M059J (cell line): Measurements from ENCODE around the gene FAM107B. TPM values are rescaled to one million over a fixed set of nuclear protein-coding genes. Genes with fewer than 3 reads are reported as not detected.
A peak's percentile ranks its signal among the peaks of the same experiment; 100 is the strongest.
"Not testable (repeated sequence)": the region's sequence is repeated elsewhere in the genome, so short reads cannot be mapped to it uniquely, and the experiment has no call there.

Source experiments
- DNase-seq: peaks from one replicate; pipeline ENCODE4 v3.0.0-alpha.2; 2012; ENCODE audit warnings: low read depth
- total RNA-seq: library from RNA; depleted of rRNA; stranded (reverse); fragments of >200 nt; shearing (Covaris generic); gene quantifications from 2 replicates; pipeline ENCODE4 v1.2.3, GENCODE V29; 2014; rRNA removed

Gene FAM107B
- total RNA-seq, result 15.0 and 18.4 TPM in 2 replicates

GRCh38 chr10:14774797-14775196 is at the start of gene FAM107B:
Gene FAM107B (minus strand): TSS chr10:14774897. CDS start chr10:14774663, 234 bp downstream.
- no peak for DNase-seq

DNA sequence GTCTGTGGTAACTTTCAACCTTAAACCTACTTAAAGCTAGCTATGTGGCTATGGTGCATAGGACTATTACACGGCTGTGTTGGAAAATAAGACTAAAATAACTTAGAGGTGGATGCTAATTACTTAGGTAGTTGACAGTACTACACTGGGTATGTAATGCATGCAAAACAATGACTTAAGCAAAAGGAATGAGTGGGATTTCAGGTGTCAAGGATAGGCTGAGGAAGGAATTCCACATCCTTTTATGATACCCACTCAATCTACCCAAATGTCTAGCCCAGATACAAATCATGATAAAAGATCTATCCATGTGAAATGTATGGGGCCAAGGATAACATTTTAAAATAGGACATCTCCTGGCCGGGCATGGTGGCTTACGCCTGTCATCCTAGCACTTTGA is 49.3 kb upstream of the FAM107B start:
- no peak for DNase-seq

DNA sequence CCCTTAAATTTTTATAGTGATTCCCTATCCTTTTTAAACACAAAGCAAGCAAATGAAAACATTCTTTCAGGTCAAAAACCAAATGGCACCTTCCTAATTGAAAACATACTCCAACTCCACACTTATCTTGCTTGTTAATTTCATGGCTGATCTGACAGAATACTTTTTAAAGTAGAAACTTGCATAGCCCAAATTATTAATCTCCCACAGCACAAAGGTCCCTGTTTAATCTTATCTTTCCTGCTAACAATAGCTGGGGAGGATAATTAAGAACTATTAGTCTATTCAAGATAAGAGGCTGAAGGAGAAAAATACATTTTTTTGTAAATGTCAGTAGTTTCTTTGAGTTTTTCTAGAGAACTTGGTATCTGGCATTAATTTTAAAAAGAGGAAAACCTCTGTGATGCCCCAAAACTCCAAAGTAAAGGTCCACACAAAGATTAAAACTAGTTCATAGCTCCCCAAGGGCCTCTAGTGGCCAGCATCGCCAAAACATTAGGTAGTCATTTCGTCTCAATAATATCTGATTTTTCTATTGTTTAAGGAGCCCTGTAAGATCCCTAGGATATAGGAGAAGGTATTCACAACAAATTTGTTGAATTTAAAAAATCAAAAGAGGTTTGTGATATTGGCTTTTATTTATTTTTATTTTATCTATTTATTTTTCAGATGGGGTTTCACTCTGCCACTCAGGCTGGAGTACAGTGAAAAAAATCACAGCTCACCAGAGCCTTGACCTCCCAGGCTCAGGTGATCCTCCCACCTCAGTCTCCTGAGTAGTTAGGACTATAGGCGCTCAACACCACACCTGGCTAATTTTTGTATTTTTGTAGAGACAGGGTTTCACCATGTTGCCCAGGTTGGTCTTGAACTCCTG is 48.4 kb upstream of the FAM107B start:
- peak; percentile 47 for DNase-seq

- DNase-seq, result no peak
Measured at GRCh38 chr10:14821635-14822375, 47.1 kb upstream of the FAM107B start.

DNA sequence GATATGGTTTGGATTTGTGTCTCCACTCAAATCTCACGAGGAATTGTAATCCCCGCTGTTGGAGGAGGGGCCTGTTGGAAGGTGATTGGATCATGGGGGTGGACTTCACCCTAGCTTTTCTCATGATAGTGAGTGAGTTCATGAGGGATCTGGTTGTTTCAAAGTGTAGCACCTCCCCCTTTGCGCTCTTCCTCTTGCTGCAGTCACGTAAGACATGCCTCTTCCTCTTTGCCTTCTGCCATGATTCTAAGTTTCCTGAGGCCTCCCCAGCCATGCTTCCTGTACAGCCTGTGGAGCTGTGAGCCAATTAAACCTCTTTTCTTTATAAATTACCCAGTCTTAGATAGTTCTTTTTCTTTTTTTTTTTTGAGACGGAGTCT is 46.1 kb upstream of the FAM107B start:
- DNase-seq, result no peak

DNA sequence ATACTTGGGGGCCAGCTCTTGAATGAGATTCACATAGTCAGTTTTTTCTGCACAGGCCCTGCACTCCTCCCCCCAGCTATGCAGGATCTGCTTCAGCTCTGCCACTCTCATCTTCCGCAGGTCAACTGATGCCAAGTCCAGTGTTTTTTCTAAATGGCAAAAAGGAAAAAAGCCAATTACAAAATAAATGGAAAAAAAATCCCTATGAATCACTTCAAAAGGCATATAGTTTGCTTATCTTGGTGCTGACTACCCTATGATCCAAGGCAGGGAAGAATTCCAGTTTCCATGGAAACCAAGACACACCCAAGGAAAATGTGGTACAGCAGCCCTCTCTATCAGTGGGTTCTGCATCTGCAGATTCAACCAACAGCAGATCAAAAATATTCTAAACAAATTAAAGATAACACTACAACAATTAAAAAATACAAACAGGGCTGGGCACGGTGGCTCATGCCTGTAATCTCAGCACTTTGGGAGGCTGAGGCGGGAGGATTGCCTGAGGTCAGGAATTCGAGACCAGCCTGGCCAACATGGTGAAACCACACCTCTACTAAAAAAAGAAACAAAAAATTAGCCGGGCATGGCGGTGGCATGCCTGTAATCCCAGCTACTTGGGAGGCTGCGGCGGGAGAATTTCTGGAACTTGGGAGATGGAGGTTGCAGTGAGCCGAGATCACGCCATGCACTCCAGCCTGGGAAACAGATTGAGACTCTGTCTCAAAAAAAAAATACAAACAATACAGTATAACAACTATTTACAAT is 45.5 kb upstream of the FAM107B start:
- DNase-seq, result peak; percentile 84

DNA sequence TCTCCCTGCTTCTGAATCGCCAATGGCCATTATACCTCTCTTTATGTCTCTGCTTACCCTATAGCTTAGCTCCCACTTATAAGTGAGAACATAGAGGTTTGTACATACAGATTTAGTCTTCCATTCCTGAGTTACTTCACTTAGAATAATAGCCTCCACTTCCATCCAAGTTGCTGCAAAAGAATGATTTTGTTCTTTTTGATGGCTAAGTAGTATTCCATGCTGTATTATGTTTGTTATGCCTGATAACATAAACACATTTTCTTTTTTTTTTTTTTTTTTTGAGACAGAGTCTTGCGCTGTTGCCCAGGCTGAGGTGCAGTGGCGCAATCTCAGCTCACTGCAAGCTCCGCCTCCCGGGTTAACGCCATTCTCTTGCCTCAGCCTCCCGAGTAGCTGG is 42.0 kb upstream of the FAM107B start:
- not testable (repeated sequence) for DNase-seq

- no peak for DNase-seq
Measured at GRCh38 chr10:14815681-14816080, 41.0 kb upstream of the FAM107B start.

DNA sequence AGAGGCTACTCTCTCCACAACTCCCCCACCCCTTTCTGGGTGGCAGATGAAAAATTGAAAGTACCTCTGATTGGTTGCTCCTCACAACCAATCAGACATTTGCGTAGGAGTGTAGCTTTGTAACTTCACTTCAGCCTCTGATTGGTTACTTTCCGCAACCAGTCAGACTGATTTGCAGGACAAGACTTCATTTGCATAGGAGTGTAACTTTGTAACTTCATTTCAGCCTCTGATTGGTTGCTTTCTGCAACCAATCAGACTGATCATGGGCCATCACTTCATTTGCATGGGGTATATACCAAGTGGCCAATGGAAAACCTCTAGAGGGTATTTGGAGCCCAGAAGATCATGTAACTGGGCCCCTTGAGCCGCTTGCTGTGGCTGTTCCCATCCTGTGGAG is 37.6 kb upstream of the FAM107B start:
- DNase-seq, result peak; percentile 9

DNA sequence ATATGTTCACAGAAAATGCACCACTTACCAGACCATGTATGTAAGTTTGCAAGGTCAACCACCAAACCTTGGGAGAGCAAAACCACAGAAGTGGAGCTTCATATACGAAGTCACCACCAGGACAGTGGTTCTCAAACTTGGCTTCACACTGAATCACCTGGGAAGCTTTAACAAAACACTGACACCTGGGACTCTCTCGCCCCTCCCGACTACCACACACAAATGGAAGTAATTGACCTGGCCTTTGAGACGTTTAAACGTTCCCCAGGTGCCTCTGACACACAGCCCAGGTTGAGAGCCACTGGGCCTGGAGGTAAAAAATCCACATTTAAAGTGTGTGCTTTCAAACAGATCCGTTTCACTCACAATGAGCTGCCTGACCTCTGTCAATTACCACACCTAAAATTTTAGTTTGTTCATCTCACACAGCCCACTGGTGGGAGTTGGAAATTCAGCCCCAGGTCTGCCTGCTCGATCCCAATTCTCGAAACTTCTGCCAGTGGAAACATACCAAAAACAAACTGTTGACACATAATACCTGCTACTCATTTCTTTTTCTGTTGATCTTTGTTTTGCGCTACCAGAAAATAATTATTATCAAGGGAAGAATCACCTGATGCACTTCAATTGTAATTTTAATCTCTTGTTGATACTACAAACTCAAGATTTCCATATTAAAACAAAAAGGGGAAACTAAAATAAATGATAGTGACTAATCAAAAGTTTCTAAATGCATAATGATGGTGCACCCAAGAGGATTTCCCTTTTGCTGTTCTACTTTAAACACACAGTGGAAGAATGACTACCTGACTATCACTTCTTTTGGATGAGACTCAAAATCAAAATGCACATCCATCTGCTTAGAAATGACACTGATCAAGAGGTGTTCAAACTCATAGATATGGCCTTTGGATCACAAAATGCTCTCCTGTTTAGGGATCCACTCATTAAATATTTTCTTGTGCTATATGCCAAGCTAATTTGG is 36.6 kb upstream of the FAM107B start:
- DNase-seq, result no peak

DNA sequence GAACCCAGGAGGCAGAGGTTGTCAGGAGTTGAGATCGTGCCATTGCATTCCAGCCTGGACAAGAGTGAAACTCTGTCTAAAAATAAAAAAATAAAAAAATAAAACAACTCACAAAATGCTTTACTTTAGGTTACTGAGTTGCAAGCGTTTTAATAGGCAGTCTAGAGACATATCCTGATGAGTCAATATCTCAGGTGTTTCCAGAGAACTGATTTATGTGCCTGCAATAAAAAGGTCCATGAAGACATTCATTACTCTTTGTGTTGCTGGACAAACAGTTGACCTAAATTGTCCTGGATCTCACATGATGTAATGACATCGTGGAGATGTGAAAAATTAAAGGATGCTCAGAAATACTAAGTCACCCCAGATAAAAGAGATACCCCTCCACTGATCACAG is 31.6 kb upstream of the FAM107B start:
- no peak for DNase-seq

DNA sequence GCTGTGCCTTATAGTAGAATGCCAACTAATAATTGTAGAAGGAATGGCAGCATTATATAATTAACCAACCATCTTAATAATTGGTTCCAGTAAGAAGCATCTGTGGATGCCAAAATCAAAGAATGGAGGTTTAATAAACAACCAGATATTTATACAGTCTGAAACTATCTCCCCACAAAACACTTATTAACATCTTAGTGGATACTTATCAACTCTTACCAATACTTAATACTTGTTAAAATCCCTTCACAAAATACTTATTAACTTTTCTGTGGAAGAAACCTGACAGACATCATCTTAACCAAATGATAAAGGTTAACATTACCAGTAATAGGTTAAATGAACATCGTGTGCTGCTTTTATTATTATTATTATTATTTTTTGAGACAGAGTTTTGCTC is 29.1 kb upstream of the FAM107B start:
- DNase-seq, result no peak

DNA sequence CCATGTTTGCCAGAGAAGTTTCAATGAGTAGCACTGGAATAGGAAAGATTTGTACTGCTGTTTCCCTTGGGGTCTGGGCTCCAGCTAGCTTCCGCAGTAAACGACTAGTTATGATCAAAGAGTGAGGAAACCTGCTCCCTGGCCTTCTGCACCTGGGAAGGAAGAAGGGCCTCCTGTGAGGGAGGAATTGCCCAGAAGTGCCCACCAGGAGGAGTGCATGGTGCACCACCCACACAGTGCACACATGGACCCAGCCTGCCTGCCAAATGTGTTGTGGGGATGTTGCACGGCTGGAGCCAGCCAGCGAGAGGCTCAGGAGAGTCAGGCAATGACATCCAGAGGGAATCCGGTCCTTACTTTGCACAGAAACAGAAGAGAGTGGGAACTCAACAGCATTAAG is 27.0 kb upstream of the FAM107B start:
- DNase-seq, result no peak

- no peak for DNase-seq
Measured at GRCh38 chr10:14800397-14800796, 25.7 kb upstream of the FAM107B start.

DNA sequence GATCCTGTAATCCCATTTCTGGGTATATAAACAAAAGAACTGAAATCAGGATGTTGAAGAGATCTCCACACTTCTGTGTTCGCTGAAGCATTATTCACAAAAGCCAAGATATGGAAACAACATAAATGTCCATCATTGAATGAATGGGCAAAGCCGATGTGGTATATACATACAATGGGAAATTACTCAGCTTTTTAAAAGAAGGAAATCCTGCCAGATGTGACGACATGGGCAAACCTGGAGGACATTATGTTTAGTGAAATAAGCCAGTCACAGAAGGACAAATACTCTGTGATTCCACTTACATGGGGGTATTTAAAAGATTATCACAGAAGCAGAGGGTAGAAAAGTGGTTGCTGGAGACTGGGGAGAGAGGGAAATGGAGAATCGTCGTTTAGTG is 23.9 kb upstream of the FAM107B start:
- no peak for DNase-seq

DNA sequence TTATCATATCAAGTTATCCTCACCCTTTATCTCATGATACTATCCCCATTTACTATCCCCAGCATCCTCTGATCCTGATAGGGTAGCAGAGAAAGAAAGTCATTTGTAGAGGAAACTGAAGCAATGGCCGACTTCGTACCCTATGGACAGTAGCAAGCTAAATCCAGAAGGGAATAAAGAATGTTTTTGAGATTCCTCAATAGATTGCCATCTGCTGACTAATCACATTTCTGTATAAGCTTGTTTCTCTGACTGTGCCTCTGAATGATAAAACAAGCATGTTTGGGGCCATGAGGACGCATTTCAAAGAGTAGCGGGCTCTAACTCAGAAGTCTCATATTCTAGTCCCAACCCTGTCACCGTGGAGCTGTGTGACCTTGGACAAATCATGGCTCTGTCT is 13.2 kb upstream of the FAM107B start:
- no peak for DNase-seq

- no peak for DNase-seq
Measured at GRCh38 chr10:14784459-14785055, 9.9 kb upstream of the FAM107B start.

DNA sequence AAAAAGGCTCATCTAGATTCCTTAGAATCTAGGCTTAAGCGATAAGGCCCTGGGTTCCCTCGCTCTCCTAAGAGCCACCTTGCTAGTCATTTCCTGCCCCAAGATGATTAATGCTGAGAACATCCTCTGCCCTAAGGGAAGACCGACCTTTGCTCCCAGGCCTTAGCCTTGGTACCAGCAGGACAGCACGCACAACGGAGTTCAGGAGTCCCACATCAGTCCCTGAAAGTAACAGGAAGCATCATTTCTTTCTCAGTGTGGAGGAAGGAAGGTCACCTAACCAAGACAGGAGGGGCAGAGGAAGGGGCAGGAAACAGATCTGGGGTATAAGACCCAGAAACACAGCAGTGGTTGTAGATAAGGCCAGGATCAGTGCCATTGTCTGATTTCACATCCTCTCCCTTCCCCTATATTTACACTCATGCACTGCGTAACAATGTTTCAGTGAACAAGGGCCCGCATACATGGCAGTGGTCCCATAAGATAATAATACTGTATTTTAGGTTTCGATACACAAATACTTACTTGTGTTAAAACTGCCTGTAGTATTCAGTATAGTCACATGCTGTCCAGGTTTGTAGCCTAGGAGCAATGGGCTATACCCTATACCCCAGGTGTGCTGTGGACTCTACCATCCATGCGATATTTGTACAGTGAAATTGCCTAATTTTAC is 8.1 kb upstream of the FAM107B start:
- peak; percentile 93 for DNase-seq

GRCh38 chr10:14781763-14782162 is 7.1 kb upstream of the FAM107B start:
- peak; percentile 8 for DNase-seq
